ENCODE results near the gene PANX2. TPM values are rescaled to one million over a fixed set of nuclear protein-coding genes. Genes with fewer than 3 reads are reported as not detected.
A peak's percentile ranks its signal among the peaks of the same experiment; 100 is the strongest.

The PANX2 gene
- total RNA-seq, 2 experiments from 2014 or later, result 3.3 to 3.5 TPM

GRCh38 chr22:50176850-50177536, 6.5 kb downstream of the PANX2 start:
- H3K27ac Mint-ChIP-seq, result no peak overlapping the region
- peaks cover 9% of the 10 kb centered on the region for H3K27me3 Mint-ChIP-seq
- no peaks in the 10 kb centered on the region for H3K9me3 Mint-ChIP-seq
- no peak overlapping the region for H3K4me3 Mint-ChIP-seq
- no peak for DNase-seq
- ChIA-PET POLR2A (no interaction called here), CTCF (no interaction called here)
- intact Hi-C loops (cut with micrococcal nuclease), result no loop called here
- H3K4me1 Mint-ChIP-seq (ENCODE audit: low read depth), result peaks cover 2% of the 10 kb centered on the region
- no peaks in the 10 kb centered on the region for H3K36me3 Mint-ChIP-seq

GRCh38 chr22:50177537-50178470, 7.3 kb downstream of the PANX2 start:
- Mint-ChIP-seq H3K27me3 (peaks cover 9% of the 10 kb centered on the region), H3K36me3 (no peaks in the 10 kb centered on the region), H3K9me3 (no peaks in the 10 kb centered on the region), H3K4me3 (no peak overlapping the region), H3K4me1 (ENCODE audit: low read depth) (peaks cover 2% of the 10 kb centered on the region), H3K27ac (no peak overlapping the region)
- no peak for DNase-seq
- ChIA-PET POLR2A (no interaction called here), CTCF (no interaction called here)
- intact Hi-C loops (cut with micrococcal nuclease), result no loop called here

GRCh38 chr22:50178471-50178864, 7.9 kb downstream of the PANX2 start:
- H3K27ac Mint-ChIP-seq, result no peak overlapping the region
- POLR2A ChIA-PET, result no interaction called here
- peaks cover 2% of the 10 kb centered on the region for H3K4me1 Mint-ChIP-seq (ENCODE audit: low read depth)
- H3K36me3 Mint-ChIP-seq, result no peaks in the 10 kb centered on the region
- H3K27me3 Mint-ChIP-seq, result peaks cover 9% of the 10 kb centered on the region
- CTCF ChIA-PET, result no interaction called here
- no peaks in the 10 kb centered on the region for H3K9me3 Mint-ChIP-seq
- DNase-seq, result no peak
- H3K4me3 Mint-ChIP-seq, result no peak overlapping the region
- intact Hi-C loops (cut with micrococcal nuclease), result no loop called here

DNA sequence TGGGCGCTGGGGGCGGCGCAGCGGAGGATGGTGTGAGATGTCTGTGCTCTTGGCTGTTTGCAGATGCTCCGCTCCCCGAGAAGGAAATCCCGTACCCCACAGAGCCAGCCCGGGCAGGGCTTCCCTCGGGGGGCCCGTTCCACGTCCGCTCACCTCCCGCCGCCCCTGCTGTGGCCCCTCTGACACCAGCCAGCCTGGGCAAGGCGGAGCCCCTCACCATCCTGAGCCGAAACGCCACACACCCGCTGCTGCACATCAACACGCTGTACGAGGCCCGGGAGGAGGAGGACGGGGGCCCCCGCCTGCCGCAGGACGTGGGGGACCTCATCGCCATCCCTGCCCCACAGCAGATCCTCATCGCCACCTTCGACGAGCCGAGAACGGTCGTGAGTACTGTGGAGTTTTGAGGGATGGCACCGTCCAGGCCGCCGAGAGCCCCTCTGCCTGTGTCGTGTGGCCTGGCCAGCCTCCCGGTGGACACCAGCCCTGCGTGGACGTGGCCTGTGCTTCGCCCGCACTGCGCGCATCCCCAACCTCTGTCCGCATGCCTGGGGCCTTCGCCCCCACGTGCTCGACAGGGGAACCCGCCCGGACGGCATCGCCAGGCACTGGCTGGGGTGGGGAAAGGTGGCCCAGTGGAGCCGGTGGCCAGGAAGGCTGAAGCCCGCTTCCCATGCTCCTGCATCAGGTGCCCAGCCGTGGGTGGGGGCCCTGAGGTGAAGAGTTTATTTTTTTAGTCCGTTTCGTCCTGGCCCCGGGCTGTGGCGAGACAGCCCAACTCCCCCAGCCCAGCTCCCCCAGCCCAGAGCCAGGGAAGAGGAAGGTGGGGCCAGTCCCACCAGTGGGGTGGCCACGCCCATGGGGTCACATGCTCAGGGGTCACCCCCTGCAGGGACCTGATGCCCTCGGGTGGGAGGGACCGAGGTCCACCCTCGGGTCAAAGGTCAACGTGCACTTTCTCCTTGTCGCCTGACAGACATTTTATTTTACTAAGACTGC, 8.6 kb downstream of the PANX2 start:
- no peaks in the 10 kb centered on the region for H3K9me3 Mint-ChIP-seq
- H3K36me3 Mint-ChIP-seq, result no peaks in the 10 kb centered on the region
- H3K27ac Mint-ChIP-seq, result no peak overlapping the region
- no peak overlapping the region for H3K4me3 Mint-ChIP-seq
- CTCF ChIA-PET, result no interaction called here
- intact Hi-C loops (cut with micrococcal nuclease), result no loop called here
- peaks cover 2% of the 10 kb centered on the region for H3K4me1 Mint-ChIP-seq (ENCODE audit: low read depth)
- DNase-seq, result peak; percentile 8
- H3K27me3 Mint-ChIP-seq, result peaks cover 9% of the 10 kb centered on the region
- POLR2A ChIA-PET, result no interaction called here

DNA sequence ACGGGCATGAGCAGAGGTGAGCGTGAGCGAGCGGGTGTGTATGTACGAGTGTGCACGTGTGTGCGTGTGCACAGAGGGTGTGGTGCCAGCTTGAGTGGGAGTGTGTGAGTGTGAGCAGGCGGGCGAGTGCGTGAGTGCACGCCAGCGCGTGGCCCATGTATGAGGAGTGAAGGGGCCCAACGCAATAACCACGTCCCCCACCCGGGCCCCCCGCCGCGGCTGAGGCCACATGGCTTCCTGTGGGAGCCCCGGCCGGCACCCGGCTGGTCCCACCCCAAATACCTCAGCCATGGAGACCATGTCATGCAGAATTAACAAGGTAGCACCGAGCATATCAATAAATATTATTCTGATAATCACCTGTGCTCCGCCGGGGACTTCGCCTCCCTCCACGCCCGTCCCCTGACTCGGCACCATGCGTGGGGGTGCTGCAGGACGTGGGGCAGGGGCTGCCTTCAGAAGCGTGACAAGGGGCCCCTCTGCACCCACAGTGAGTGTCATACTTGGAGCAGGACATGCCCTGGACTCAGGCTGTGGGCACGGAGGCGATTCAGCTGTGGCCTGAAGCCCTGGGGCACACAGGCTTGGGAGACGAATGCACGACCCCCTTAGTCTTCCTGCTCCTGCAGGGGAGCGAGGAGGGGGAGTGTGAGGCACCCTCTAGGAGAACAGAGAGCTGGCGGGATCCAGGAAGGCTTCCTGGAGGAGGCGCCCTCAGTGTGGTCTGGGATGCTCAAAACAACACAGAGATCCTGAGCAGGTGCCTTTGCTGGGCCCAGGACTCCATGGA, 9.6 kb downstream of the PANX2 start:
- intact Hi-C loops (cut with micrococcal nuclease), result no loop called here
- Mint-ChIP-seq H3K4me1 (ENCODE audit: low read depth) (peaks cover 5% of the 10 kb centered on the region), H3K27me3 (peaks cover 9% of the 10 kb centered on the region), H3K9me3 (no peaks in the 10 kb centered on the region), H3K36me3 (no peaks in the 10 kb centered on the region), H3K27ac (no peak overlapping the region), H3K4me3 (no peak overlapping the region)
- ChIA-PET POLR2A (no interaction called here), CTCF (no interaction called here)
- no peak for DNase-seq

DNA sequence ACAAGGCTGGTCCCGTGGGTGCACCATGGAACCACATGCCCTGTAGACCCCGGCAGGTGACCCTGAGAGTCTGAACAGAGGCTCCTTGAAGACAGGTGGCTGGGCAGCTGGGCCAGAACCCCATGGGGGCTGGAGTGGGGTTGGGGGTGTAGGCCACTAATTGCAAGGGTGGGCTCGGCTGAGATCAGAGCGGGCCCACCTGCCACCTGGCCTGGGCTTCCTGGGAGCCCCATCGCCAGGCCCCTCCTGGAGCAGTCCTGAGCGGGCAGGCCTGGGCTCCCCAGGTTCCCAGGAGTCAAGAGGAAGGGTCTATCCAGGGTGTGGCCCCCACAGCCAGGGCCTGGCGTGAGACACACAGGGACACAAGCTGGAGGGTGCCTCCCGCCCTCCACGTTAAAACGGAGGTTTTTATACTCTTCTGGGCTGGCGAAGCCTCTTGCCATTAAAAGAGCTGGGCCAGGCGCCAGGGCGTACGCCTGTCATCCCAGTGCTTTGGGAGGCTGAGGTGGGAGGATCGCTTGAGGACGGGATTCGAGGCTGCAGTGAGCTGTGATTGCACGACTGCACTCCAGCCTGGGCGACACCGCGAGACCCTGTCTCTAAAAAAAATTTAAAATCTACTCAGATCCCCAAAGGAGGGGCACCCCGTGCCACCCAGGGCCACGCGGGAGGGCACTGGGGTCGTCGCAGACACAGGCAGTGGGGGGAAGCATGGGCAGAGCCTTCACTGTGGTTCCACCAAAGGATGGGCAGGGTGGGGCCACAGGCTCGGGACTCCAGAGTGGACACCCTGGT, 10.4 kb downstream of the PANX2 start:
- H3K4me3 Mint-ChIP-seq, result no peak overlapping the region
- H3K36me3 Mint-ChIP-seq, result no peaks in the 10 kb centered on the region
- H3K9me3 Mint-ChIP-seq, result no peaks in the 10 kb centered on the region
- CTCF ChIA-PET, result interaction anchor here (0.6 kb wide), 1 partner anchor 26 kb away, joined by 3 read pairs; no protein-coding TSS in a partner anchor
- intact Hi-C loops (cut with micrococcal nuclease), result no loop called here
- no peak for DNase-seq
- POLR2A ChIA-PET, result no interaction called here
- peaks cover 9% of the 10 kb centered on the region for H3K27me3 Mint-ChIP-seq
- no peak overlapping the region for H3K27ac Mint-ChIP-seq
- H3K4me1 Mint-ChIP-seq (ENCODE audit: low read depth), result peaks cover 8% of the 10 kb centered on the region

GRCh38 chr22:50182176-50183081, 11.9 kb downstream of the PANX2 start:
- CTCF ChIA-PET, result interaction anchor here (0.8 kb wide), 1 partner anchor 24 kb away, joined by 4 read pairs; no protein-coding TSS in a partner anchor
- H3K36me3 Mint-ChIP-seq, result peaks cover 3% of the 10 kb centered on the region
- H3K4me3 Mint-ChIP-seq, result no peak overlapping the region
- POLR2A ChIA-PET, result no interaction called here
- no peaks in the 10 kb centered on the region for H3K9me3 Mint-ChIP-seq
- no peak for DNase-seq
- intact Hi-C loops (cut with micrococcal nuclease), result no loop called here
- peaks cover 6% of the 10 kb centered on the region for H3K27me3 Mint-ChIP-seq
- no peak overlapping the region for H3K27ac Mint-ChIP-seq
- peaks cover 12% of the 10 kb centered on the region for H3K4me1 Mint-ChIP-seq (ENCODE audit: low read depth)

DNA sequence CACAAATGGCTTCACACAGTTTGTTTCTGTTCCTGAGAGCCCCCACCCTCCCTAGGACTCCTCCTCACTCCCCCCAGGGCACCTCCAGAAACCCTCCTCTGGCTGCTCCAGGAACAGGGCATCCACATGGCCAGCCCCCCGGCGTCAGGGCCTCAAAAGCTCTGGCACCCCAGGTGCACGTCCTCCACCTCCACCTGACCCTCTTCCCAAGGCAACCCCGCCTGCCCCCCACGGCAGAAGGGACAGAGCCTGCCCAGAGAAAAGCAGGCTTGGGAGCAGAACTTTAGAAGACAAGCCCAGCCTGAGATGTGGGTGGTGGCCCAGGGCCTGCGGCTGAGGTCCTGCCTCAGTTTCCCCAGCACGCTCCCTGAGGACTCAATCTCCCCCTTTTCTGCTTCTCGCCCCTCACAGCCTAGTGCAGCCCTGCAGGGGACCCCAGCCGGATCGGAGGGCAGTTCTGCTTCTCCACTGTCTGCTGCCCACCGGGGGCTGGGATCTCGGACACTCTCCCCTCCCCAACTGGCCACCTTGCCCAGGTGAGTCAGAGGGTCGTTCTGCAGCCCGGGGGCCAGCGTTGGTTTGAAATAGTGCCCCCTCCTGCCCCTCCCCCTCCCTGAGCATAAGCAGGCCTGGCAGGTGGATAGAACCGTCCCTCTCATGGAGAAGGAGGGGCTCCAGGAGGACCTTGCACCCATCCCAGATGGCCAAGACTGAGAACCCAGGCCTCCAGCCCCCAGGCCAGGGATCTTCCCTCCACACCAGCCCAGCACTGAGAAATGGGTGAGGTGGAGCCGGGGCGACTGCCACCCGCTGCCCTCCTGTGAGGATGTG, 12.8 kb downstream of the PANX2 start:
- H3K27ac Mint-ChIP-seq, result no peak overlapping the region
- peaks cover 3% of the 10 kb centered on the region for H3K36me3 Mint-ChIP-seq

DNA sequence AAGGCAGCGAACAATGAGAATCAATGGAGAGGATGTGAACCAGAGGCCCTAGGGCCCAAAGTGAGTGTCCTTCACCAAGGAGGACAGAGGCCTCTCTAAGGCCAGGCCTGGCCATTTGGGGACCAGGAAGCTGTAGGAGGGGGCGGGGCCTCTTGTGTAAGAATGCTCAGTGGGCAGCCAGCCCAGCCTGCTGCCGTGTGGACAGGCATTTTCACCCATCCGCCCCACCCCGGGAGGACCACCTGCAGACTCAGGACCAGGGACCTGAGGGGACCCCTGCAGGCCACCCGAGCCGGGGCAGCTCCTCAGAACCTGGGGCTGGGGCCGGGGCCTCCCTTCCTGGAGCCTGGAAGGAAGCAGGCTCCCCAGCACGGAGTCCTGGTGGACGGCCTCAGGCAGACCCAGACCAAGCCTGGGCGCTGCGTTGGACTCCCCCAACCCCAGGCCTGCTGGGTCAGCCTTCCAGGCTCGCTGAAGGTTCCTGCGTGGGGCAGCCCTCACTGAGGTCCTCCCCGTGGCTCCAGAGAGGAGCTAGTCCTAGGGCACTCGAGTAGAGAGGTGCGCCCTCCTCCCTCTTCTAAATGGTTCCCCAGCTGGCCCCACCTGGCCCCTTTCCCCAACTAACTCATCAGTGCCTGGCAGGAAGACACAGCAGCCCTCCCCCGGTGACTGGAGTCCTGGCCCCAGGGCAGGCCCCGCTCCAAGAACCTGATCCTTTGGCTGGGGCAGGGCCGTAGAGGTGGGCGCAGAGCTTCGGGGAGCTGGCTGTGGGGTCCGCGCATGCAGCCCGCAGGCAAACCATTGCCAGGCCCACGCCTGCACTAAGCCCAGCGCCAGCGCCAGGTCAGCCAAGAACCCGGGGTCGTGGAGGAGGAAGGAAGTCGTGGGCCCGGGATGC, 13.7 kb downstream of the PANX2 start:
- no peak for DNase-seq
- ChIA-PET POLR2A (no interaction called here), CTCF (interaction anchor here (1.4 kb wide), 1 partner anchor 11 kb away, joined by 4 read pairs; no protein-coding TSS in a partner anchor)
- Mint-ChIP-seq H3K4me1 (ENCODE audit: low read depth) (peaks cover 21% of the 10 kb centered on the region), H3K4me3 (peak overlapping the region; percentile 69), H3K27me3 (peaks cover 5% of the 10 kb centered on the region), H3K27ac (no peak overlapping the region), H3K9me3 (no peaks in the 10 kb centered on the region), H3K36me3 (peaks cover 3% of the 10 kb centered on the region)
- intact Hi-C loops (cut with micrococcal nuclease), result loop anchor here (2.0 kb wide), 1 partner anchor 13 kb away; the partner anchor contains the start of gene PANX2

More for the DNA sequence above, 12.8 kb downstream of the PANX2 start:
- intact Hi-C loops (cut with micrococcal nuclease), result no loop called here
- Mint-ChIP-seq H3K27me3 (peaks cover 5% of the 10 kb centered on the region), H3K4me1 (ENCODE audit: low read depth) (peaks cover 15% of the 10 kb centered on the region), H3K9me3 (no peaks in the 10 kb centered on the region), H3K4me3 (no peak overlapping the region)
- DNase-seq, result no peak
- POLR2A ChIA-PET, result no interaction called here
- CTCF ChIA-PET, result interaction anchor here (1.4 kb wide), 1 partner anchor 10 kb away, joined by 4 read pairs; no protein-coding TSS in a partner anchor

All from activated CD4-positive, alpha-beta memory T cell treated with anti-CD3 and anti-CD28 coated beads for 36 hours (primary cell).